Fibroblast of villous mesenchyme (primary cell): ENCODE results near the gene FAT3. TPM values are rescaled to one million over a fixed set of nuclear protein-coding genes. Genes with fewer than 3 reads are reported as not detected.
A peak's percentile ranks its signal among the peaks of the same experiment; 100 is the strongest.

Source experiments
- DNase-seq: peaks from one replicate; pipeline ENCODE4 v3.0.0-alpha.2; 2010; ENCODE audit warnings: low read depth
- H3K4me3 ChIP-seq: 2 replicates; pipeline ENCODE4 v1.5.1; 2011; ENCODE audit warnings: low read depth, mild to moderate bottlenecking, low read length
- CTCF ChIP-seq: IDR thresholded peaks from 2 replicates; pipeline ENCODE4 v1.5.1; 2012; ENCODE audit warnings: low read depth, mild to moderate bottlenecking, low read length; ENCODE audit not compliant: insufficient read depth
- total RNA-seq: library from RNA; depleted of rRNA; stranded (reverse); fragments of >200 nt; gene quantifications from 2 replicates; pipeline ENCODE4 v1.2.3, GENCODE V29; 2012

Gene FAT3
- total RNA-seq, 1 donor: 6.9 TPM

GRCh38 chr11:92249156-92249753 lies 24.6 kb downstream of the FAT3 start:
- no peak for DNase-seq
- no peak for TF ChIP-seq CTCF
- H3K4me3 ChIP-seq: no peak overlapping the region

GRCh38 chr11:92251980-92252379 lies 27.4 kb downstream of the FAT3 start:
- peak; percentile 28 for DNase-seq
- TF ChIP-seq CTCF: no peak
- H3K4me3 ChIP-seq: no peak overlapping the region

- no peak for DNase-seq
- no peak overlapping the region for H3K4me3 ChIP-seq
- no peak for TF ChIP-seq CTCF
Measured at GRCh38 chr11:92253421-92253820, 28.8 kb downstream of the FAT3 start.

- DNase-seq: peak; percentile 19
- TF ChIP-seq CTCF: no peak
Measured at GRCh38 chr11:92253945-92254344, 29.3 kb downstream of the FAT3 start.

GRCh38 chr11:92257536-92257935 lies 32.9 kb downstream of the FAT3 start:
- H3K4me3 ChIP-seq: no peak overlapping the region
- no peak for TF ChIP-seq CTCF
- DNase-seq: peak; percentile 6

More at GRCh38 chr11:92253945-92254344, 29.3 kb downstream of the FAT3 start:
- no peak overlapping the region for H3K4me3 ChIP-seq

GRCh38 chr11:92259861-92260260 lies 35.2 kb downstream of the FAT3 start:
- no peak for TF ChIP-seq CTCF
- DNase-seq: no peak
- no peak overlapping the region for H3K4me3 ChIP-seq

- no peak for TF ChIP-seq CTCF
- no peak overlapping the region for H3K4me3 ChIP-seq
- no peak for DNase-seq
Measured at GRCh38 chr11:92264350-92264749, 39.7 kb downstream of the FAT3 start.
